HEK293 (cell line): ENCODE results near the gene CLCNKB.
"Not testable (repeated sequence)": the region's sequence is repeated elsewhere in the genome, so short reads cannot be mapped to it uniquely, and the experiment has no call there.

Experiments
- CTCF ChIA-PET: fragments of 350-600 bp; formaldehyde crosslinking; extraction: SDS; loops from one replicate; lab custom pipeline; 2021; ENCODE audit warnings: antibody characterized with exemption; lab: Yijun Ruan, JAX
- POLR2A ChIA-PET: fragments of 300-600 bp; formaldehyde crosslinking; extraction: SDS; loops from one replicate; lab custom pipeline; 2020; ENCODE audit warnings: antibody characterized with exemption, inconsistent platforms; lab: Yijun Ruan, JAX
- H3K27ac ChIP-seq: fragments of 200-500 bp; sonication (Bioruptor generic); 2 replicates; pipeline ENCODE4 v1.5.1; 2014; ENCODE audit warnings: low read depth, low read length, control low read depth, inconsistent platforms; ENCODE audit errors: extremely low read depth
- H3K36me3 ChIP-seq, 2 experiments: fragments of 200-500 bp in 1 of 2; sonication (Bioruptor generic) in 1 of 2; 1 replicate in 1 of 2; 2 replicates in 1 of 2; pipeline ENCODE4 v1.5.1; 2014 to 2017; ENCODE audit warnings: inconsistent platforms in 2 of 2, low read length in 2 of 2; ENCODE audit not compliant: control insufficient read depth in 2 of 2, insufficient read depth in 1 of 2
- H3K4me1 ChIP-seq: fragments of 200-500 bp; sonication (Bioruptor generic); 2 replicates; pipeline ENCODE4 v1.5.1; 2014; ENCODE audit warnings: mild to moderate bottlenecking, low read length, inconsistent platforms; ENCODE audit not compliant: control insufficient read depth, insufficient read depth
- H3K4me3 ChIP-seq: 2 replicates; pipeline ENCODE4 v1.5.1; 2011; ENCODE audit warnings: low read depth, mild to moderate bottlenecking, control low read depth, low read length, moderate library complexity
- H3K9me3 ChIP-seq: fragments of 200-500 bp; sonication (Bioruptor generic); 2 replicates; pipeline ENCODE4 v1.5.1; 2014; ENCODE audit warnings: low read depth, low read length, inconsistent platforms; ENCODE audit not compliant: control insufficient read depth, insufficient read depth
- BCL11B ChIP-seq: fragments of 450-650 bp; formaldehyde crosslinking; IDR thresholded peaks from 2 replicates; pipeline ENCODE4 v1.5.1; 2016; ENCODE audit warnings: low read depth, missing biosample characterization, missing genetic modification characterization
- GLI4 ChIP-seq: fragments of 450-650 bp; formaldehyde crosslinking; IDR thresholded peaks from 2 replicates; pipeline ENCODE4 v1.5.1; 2016; ENCODE audit warnings: missing biosample characterization, missing genetic modification characterization
- HIC1 ChIP-seq: fragments of 450-650 bp; formaldehyde crosslinking; IDR thresholded peaks from 2 replicates; pipeline ENCODE4 v1.5.1; 2016; ENCODE audit warnings: missing biosample characterization, missing genetic modification characterization
- HOXA7 ChIP-seq: sonication (generic); formaldehyde crosslinking; IDR thresholded peaks from 2 replicates; pipeline ENCODE4 v1.8.1; 2022; ENCODE audit warnings: missing genetic modification reagents, borderline replicate concordance
- HOXD13 ChIP-seq: sonication (generic); formaldehyde crosslinking; IDR thresholded peaks from 2 replicates; pipeline ENCODE4 v1.8.0; 2022; ENCODE audit warnings: missing genetic modification reagents, borderline replicate concordance
- ZBTB7A ChIP-seq: fragments of 450-650 bp; formaldehyde crosslinking; IDR thresholded peaks from 2 replicates; pipeline ENCODE4 v1.5.1; 2016; ENCODE audit warnings: low read depth, missing biosample characterization, missing genetic modification characterization
- ZBTB8A ChIP-seq: fragments of 450-650 bp; formaldehyde crosslinking; IDR thresholded peaks from 2 replicates; pipeline ENCODE4 v1.5.1; 2016; ENCODE audit warnings: missing biosample characterization, missing genetic modification characterization
- ZNF148 ChIP-seq: fragments of 450-650 bp; formaldehyde crosslinking; IDR thresholded peaks from 2 replicates; pipeline ENCODE4 v1.5.0; 2017; ENCODE audit warnings: missing biosample characterization, missing genetic modification characterization, borderline replicate concordance
- ZNF211 ChIP-seq: fragments of 450-650 bp; formaldehyde crosslinking; IDR thresholded peaks from 2 replicates; pipeline ENCODE4 v1.5.1; 2016; ENCODE audit warnings: low read depth, missing biosample characterization, missing genetic modification characterization
- ZNF280D ChIP-seq: fragments of 450-650 bp; formaldehyde crosslinking; IDR thresholded peaks from 2 replicates; pipeline ENCODE4 v1.5.1; 2016; ENCODE audit warnings: missing biosample characterization, missing genetic modification characterization
- ZNF311 ChIP-seq: fragments of 450-650 bp; formaldehyde crosslinking; IDR thresholded peaks from 2 replicates; pipeline ENCODE4 v1.5.1; 2017; ENCODE audit warnings: missing biosample characterization, missing genetic modification characterization, borderline replicate concordance
- ZNF398 ChIP-seq: fragments of 450-650 bp; formaldehyde crosslinking; IDR thresholded peaks from 2 replicates; pipeline ENCODE4 v1.5.1; 2017; ENCODE audit warnings: missing biosample characterization, missing genetic modification characterization
- ZNF423 ChIP-seq: fragments of 450-650 bp; formaldehyde crosslinking; IDR thresholded peaks from 2 replicates; pipeline ENCODE4 v1.5.1; 2016; ENCODE audit warnings: missing biosample characterization, missing genetic modification characterization
- ZNF660 ChIP-seq: fragments of 450-650 bp; IDR thresholded peaks from 2 replicates; pipeline ENCODE4 v1.5.1; 2018; ENCODE audit warnings: missing biosample characterization, mild to moderate bottlenecking, missing genetic modification characterization

Gene CLCNKB

GRCh38 chr1:16022393-16022792 lies 21.2 kb upstream of the CLCNKB start (continued):
- TF ChIP-seq ZNF280D (tag by site-specific recombination) = no peak
- no peak for TF ChIP-seq HOXA7

GRCh38 chr1:16023050-16023653 lies 20.4 kb upstream of the CLCNKB start:
- ChIA-PET CTCF (interaction anchor here (0.5 to 1.2 kb wide), 3 partner anchors 9 to 104 kb away, joined by 3 read pairs; no protein-coding TSS in a partner anchor), POLR2A (interaction anchor here (1.2 kb wide), 1 partner anchor 9 kb away, joined by 3 read pairs; no protein-coding TSS in a partner anchor)
- H3K27ac ChIP-seq = no peak overlapping the region
- H3K4me3 ChIP-seq = no peak overlapping the region
- no peak for TF ChIP-seq ZBTB8A
- TF ChIP-seq GLI4 (tag by site-specific recombination) = no peak
- TF ChIP-seq HIC1 = no peak
- TF ChIP-seq ZNF211 (tag by site-specific recombination) = no peak
- no peak for TF ChIP-seq ZNF148 (tag by site-specific recombination)
- TF ChIP-seq HOXD13 (CRISPR knock-in tag) = no peak
- TF ChIP-seq BCL11B (tag by site-specific recombination) = no peak
- no peak for TF ChIP-seq ZNF398
- no peak for TF ChIP-seq ZNF311 (tag by site-specific recombination)
- TF ChIP-seq ZNF423 (tag by site-specific recombination) = no peak
- no peak for TF ChIP-seq ZBTB7A (tag by site-specific recombination)
- TF ChIP-seq ZNF660 (tag by site-specific recombination) = no peak
- no peaks in the 10 kb centered on the region for H3K36me3 ChIP-seq
- no peaks in the 10 kb centered on the region for H3K4me1 ChIP-seq
- no peaks in the 10 kb centered on the region for H3K9me3 ChIP-seq

- ChIA-PET CTCF (interaction anchor here (0.6 to 1.9 kb wide), 3 partner anchors 11 to 18 kb away, joined by 3 to 8 read pairs (median 6); no protein-coding TSS in a partner anchor), POLR2A (interaction anchor here (0.7 kb wide), 1 partner anchor 362 kb away, joined by 5 read pairs; no protein-coding TSS in a partner anchor)
- not testable (repeated sequence) for H3K4me3 ChIP-seq, H3K4me1 ChIP-seq, H3K9me3 ChIP-seq, H3K27ac ChIP-seq, H3K36me3 ChIP-seq
Observed at GRCh38 chr1:16026302-16026701, 17.3 kb upstream of the CLCNKB start.
